Keratinocyte (primary cell): ENCODE results near the gene BICDL2. TPM values are rescaled to one million over a fixed set of nuclear protein-coding genes. Genes with fewer than 3 reads are reported as not detected.

Experiments used
- DNase-seq: peaks from one replicate; pipeline ENCODE4 v3.0.0-alpha.2; 2011; ENCODE audit warnings: low read depth, missing footprints, low spot score
- FAIRE-seq: peaks from 2 replicates; lab custom pipeline; 2011; peaks lifted over from hg19 to GRCh38; lab: Jason Lieb, UNC
- H2AFZ ChIP-seq: 2 replicates; pipeline ENCODE4 v1.6.0; 2012; ENCODE audit warnings: low read length, control low read depth, inconsistent platforms; ENCODE audit not compliant: control insufficient read depth
- H3K27ac ChIP-seq: 2 replicates; pipeline ENCODE4 v1.5.1; 2011; ENCODE audit warnings: low read length; ENCODE audit not compliant: control insufficient read depth, insufficient read depth
- H3K27me3 ChIP-seq: 3 replicates; pipeline ENCODE4 v1.6.0; 2011; ENCODE audit warnings: low read length; ENCODE audit not compliant: control insufficient read depth, insufficient read depth; ENCODE audit errors: extremely low read depth
- H3K36me3 ChIP-seq, 2 experiments: 2 replicates in 1 of 2; 3 replicates in 1 of 2; pipeline ENCODE4 v1.5.1; 2011; ENCODE audit warnings: low read length in 2 of 2, mild to moderate bottlenecking in 1 of 2; ENCODE audit not compliant: control insufficient read depth in 2 of 2, insufficient read depth in 2 of 2; ENCODE audit errors: extremely low read depth in 1 of 2
- H3K4me1 ChIP-seq: 3 replicates; pipeline ENCODE4 v1.5.1; 2011; ENCODE audit warnings: low read length; ENCODE audit not compliant: control insufficient read depth, insufficient read depth; ENCODE audit errors: extremely low read depth
- H3K4me2 ChIP-seq: 3 replicates; pipeline ENCODE4 v1.6.0; 2011; ENCODE audit warnings: low read depth, low read length; ENCODE audit not compliant: control insufficient read depth, insufficient read depth; ENCODE audit errors: extremely low read depth
- H3K4me3 ChIP-seq, 3 experiments: fragments of 200-600 bp in 1 of 3; sonication (generic) in 1 of 3; 2 replicates in 2 of 3; 3 replicates in 1 of 3; pipeline ENCODE4 v1.5.1; 2011 to 2016; ENCODE audit warnings: low read length in 3 of 3, mild to moderate bottlenecking in 3 of 3, control low read depth in 2 of 3, inconsistent platforms in 1 of 3, low read depth in 1 of 3, mixed read lengths in 1 of 3, mixed run types in 1 of 3, moderate library complexity in 1 of 3; ENCODE audit not compliant: control insufficient read depth in 2 of 3, insufficient read depth in 2 of 3; ENCODE audit errors: extremely low read depth in 1 of 3
- H3K79me2 ChIP-seq: 2 replicates; pipeline ENCODE4 v1.6.0; 2012; ENCODE audit warnings: low read length; ENCODE audit not compliant: control insufficient read depth, insufficient read depth
- H3K9ac ChIP-seq: 3 replicates; pipeline ENCODE4 v1.6.0; 2011; ENCODE audit warnings: low read length; ENCODE audit not compliant: control insufficient read depth, insufficient read depth; ENCODE audit errors: extremely low read depth
- H3K9me1 ChIP-seq: 3 replicates; pipeline ENCODE4 v1.6.0; 2011; ENCODE audit warnings: low read length; ENCODE audit not compliant: control insufficient read depth, insufficient read depth; ENCODE audit errors: extremely low read depth
- H3K9me3 ChIP-seq: 2 replicates; pipeline ENCODE4 v1.5.1; 2012; ENCODE audit warnings: low read depth, low read length; ENCODE audit not compliant: control insufficient read depth
- H4K20me1 ChIP-seq: 3 replicates; pipeline ENCODE4 v1.6.0; 2011; ENCODE audit warnings: low read length; ENCODE audit not compliant: control insufficient read depth, insufficient read depth; ENCODE audit errors: extremely low read depth
- EZH2 ChIP-seq: IDR thresholded peaks from one replicate; pipeline ENCODE4 v1.6.1; 2012; ENCODE audit warnings: inconsistent platforms, mild to moderate bottlenecking, low read length, moderate library complexity
- dilution Hi-C: fragments of 300-500 bp; cut with MboI; formaldehyde crosslinking; loops from one replicate; pipeline ENCODE4 v1.7.0; 2020; ENCODE audit warnings: low sequenced_read_pairs; ENCODE audit not compliant: extremely low pct_ligation_motif_present
- polyA plus RNA-seq, 5 experiments: library from polyadenylated mRNA; depleted of rRNA in 3 of 5; stranded (reverse) in 3 of 5; stranded (forward) in 1 of 5; unstranded in 1 of 5; fragments of >200 nt; gene quantifications; 1 replicate in 1 of 5; 2 replicates in 3 of 5; 3 replicates in 1 of 5; pipeline versions ENCODE4 v1.2.1 to v1.2.3, GENCODE V29; 2011 to 2012; ENCODE audit warnings: missing spikeins in 2 of 5, low read depth in 1 of 5, low replicate concordance in 1 of 5
- TF ChIP-seq, protein P1 (sequence below), 3 experiments: IDR thresholded peaks in 1 of 3; conservative IDR thresholded peaks in 1 of 3; optimal IDR thresholded peaks in 1 of 3; 2 replicates in 2 of 3; 3 replicates in 1 of 3; pipeline versions ENCODE3 to v1.5.1; 2011; ENCODE audit warnings: low read length in 3 of 3, mild to moderate bottlenecking in 3 of 3, moderate library complexity in 2 of 3, control low read depth in 1 of 3, inconsistent platforms in 1 of 3; ENCODE audit not compliant: insufficient read depth in 2 of 3; ENCODE audit errors: extremely low read depth in 1 of 3

The BICDL2 gene
- polyA plus RNA-seq, 1 donor (not counting 4 experiments of a cell fraction or from before 2014, with no cell fraction given), result 1.3 TPM

DNA sequence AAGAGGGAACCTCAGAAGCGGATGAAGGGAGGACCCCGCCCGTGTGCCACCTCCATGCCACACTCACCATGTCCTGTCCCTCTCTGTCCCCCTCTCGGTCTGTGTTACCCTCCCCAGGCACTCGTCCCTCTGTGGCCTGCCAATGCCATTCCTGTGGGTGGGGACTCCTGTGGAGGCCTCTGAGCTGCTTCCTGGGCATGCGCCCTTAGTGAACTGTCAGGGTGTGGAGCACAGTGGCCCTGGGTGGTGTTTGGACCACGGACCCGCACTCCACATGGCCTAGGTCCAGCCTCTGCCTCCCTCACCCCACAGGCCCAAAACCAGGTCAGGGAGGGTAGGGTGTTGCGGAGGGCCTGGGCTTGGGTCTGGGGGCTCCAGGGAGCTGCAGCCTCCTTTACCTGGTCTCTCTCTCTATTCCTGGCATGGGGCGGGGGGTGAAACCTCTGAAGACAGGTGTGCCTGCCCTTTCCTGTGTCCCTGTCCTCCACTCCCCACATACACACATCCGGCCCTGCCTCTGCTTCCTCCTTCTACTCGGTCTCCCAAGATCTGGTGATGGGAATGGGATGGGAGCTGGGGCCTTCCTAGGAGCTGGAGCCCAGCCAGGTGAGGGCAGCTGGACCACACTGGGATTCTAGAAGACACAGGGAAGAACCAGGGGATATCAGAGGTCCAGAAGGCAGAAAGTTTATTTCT, 45.0 kb downstream of the BICDL2 start:
- Histone ChIP-seq H3K9me1 (no peaks in the 10 kb centered on the region), H3K79me2 (no peaks in the 10 kb centered on the region), H3K9me3 (no peaks in the 10 kb centered on the region), H3K4me3 (no peak overlapping the region), H4K20me1 (no peaks in the 10 kb centered on the region), H3K27me3 (no peaks in the 10 kb centered on the region), H3K9ac (no peak overlapping the region), H3K36me3 (no peaks in the 10 kb centered on the region), H3K4me2 (no peak overlapping the region), H3K27ac (no peak overlapping the region), H2AFZ (no peak overlapping the region), H3K4me1 (peaks cover 49% of the 10 kb centered on the region)
- FAIRE-seq (peak; percentile 48), DNase-seq (no peak)
- dilution Hi-C loops, result no loop called here
- no peak for TF ChIP-seq EZH2
- TF ChIP-seq, protein P1, sequence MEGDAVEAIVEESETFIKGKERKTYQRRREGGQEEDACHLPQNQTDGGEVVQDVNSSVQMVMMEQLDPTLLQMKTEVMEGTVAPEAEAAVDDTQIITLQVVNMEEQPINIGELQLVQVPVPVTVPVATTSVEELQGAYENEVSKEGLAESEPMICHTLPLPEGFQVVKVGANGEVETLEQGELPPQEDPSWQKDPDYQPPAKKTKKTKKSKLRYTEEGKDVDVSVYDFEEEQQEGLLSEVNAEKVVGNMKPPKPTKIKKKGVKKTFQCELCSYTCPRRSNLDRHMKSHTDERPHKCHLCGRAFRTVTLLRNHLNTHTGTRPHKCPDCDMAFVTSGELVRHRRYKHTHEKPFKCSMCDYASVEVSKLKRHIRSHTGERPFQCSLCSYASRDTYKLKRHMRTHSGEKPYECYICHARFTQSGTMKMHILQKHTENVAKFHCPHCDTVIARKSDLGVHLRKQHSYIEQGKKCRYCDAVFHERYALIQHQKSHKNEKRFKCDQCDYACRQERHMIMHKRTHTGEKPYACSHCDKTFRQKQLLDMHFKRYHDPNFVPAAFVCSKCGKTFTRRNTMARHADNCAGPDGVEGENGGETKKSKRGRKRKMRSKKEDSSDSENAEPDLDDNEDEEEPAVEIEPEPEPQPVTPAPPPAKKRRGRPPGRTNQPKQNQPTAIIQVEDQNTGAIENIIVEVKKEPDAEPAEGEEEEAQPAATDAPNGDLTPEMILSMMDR (optimal IDR thresholded peaks at IDR 0.05 in 1 of 3, IDR thresholded peaks at IDR 0.05 in 1 of 3, conservative IDR thresholded peaks at IDR 0.05 in 1 of 3; ENCODE audit: extremely low read depth in 1 of 3, insufficient read depth in 2 of 3, low read length in 3 of 3), result no peak

DNA sequence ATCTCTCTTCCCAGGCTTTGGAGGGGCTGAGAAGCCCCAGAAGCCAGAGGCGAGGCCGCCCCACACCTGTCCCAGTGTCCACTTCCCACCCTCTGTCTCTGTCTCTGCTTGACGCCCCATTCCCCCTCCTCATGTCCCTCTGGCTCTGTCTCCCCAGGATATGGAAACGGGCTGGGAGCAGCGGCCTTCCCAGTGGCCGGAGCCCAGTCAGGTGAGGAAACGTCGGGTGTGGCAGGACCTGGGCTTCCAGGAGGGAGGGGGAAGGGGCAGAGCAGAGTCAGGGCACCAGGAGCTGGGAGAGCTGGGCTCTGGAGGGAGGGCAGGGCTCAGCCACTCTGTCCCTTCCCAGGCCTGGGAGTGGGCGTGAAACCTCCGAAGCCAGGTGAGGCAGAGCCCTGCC, 45.9 kb downstream of the BICDL2 start:
- Histone ChIP-seq H3K4me3 (no peak overlapping the region), H3K9ac (no peak overlapping the region), H3K27ac (no peak overlapping the region), H3K4me2 (peak overlapping the region; percentile 10), H2AFZ (no peak overlapping the region), H3K79me2 (no peaks in the 10 kb centered on the region), H3K4me1 (peaks cover 47% of the 10 kb centered on the region), H3K36me3 (no peaks in the 10 kb centered on the region), H3K27me3 (no peaks in the 10 kb centered on the region), H3K9me1 (no peaks in the 10 kb centered on the region), H3K9me3 (no peaks in the 10 kb centered on the region), H4K20me1 (no peaks in the 10 kb centered on the region)
- dilution Hi-C loops, result no loop called here
- no peak for FAIRE-seq
- DNase-seq, result no peak
- TF ChIP-seq, protein P1 (optimal IDR thresholded peaks at IDR 0.05 in 1 of 3, IDR thresholded peaks at IDR 0.05 in 1 of 3, conservative IDR thresholded peaks at IDR 0.05 in 1 of 3; ENCODE audit: extremely low read depth in 1 of 3, insufficient read depth in 2 of 3, low read length in 3 of 3), result no peak
- no peak for TF ChIP-seq EZH2
